ENCODE data around the gene TNFRSF21. TPM values are rescaled to one million over a fixed set of nuclear protein-coding genes. Genes with fewer than 3 reads are reported as not detected.
"Not testable (repeated sequence)": the region's sequence is repeated elsewhere in the genome, so short reads cannot be mapped to it uniquely, and the experiment has no call there.

Gene TNFRSF21, protein sequence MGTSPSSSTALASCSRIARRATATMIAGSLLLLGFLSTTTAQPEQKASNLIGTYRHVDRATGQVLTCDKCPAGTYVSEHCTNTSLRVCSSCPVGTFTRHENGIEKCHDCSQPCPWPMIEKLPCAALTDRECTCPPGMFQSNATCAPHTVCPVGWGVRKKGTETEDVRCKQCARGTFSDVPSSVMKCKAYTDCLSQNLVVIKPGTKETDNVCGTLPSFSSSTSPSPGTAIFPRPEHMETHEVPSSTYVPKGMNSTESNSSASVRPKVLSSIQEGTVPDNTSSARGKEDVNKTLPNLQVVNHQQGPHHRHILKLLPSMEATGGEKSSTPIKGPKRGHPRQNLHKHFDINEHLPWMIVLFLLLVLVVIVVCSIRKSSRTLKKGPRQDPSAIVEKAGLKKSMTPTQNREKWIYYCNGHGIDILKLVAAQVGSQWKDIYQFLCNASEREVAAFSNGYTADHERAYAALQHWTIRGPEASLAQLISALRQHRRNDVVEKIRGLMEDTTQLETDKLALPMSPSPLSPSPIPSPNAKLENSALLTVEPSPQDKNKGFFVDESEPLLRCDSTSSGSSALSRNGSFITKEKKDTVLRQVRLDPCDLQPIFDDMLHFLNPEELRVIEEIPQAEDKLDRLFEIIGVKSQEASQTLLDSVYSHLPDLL
- 160 and 181 TPM in 2 replicates for total RNA-seq (2014; rRNA removed; shearing (Covaris generic))

DNA sequence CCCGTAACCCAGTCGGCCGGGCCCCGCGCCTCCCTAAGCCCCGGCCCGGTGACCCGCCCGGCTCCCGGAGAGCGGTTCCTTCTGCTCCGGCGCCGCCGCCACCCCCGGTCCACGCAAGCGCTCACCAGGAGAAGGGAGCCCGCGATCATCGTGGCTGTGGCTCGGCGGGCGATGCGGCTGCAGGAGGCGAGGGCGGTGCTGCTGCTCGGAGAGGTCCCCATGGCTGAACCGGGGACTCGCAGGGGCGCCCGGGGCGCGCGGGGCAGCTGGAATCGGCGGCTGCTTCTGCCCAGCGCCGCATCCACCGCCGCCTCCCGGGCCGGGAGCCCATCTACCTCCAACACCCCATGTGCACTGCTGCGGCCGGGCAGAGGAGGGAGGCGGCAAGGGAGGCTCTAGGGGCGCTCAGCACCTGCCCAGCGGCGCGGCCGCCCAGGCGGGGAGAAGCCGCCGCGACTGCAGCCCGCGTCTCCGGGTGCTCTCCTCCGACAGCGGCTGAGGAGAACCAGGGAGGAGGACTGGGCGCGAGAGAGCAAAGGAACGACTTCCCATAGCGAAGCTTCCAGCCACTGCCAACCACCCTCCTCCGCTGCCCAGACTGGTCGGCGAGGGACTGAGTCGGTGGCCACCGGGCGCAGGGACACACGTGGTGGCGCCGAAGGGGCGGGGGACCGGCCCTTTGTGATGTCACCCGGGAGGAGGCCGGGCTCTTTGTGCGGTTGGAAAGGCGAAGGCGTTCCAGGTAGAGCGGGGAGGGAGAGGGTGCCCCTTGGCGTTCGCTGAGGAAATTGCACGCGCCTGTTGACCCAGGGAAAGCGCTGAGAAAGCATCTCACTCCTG is at the start of gene TNFRSF21:
Gene TNFRSF21 (minus strand): TSS at position 615 of the 840 bp plus-strand sequence. CDS start 394 bp downstream, at position 221.
- DNase-seq (ENCODE audit: low read depth) = peak; percentile 94

DNA sequence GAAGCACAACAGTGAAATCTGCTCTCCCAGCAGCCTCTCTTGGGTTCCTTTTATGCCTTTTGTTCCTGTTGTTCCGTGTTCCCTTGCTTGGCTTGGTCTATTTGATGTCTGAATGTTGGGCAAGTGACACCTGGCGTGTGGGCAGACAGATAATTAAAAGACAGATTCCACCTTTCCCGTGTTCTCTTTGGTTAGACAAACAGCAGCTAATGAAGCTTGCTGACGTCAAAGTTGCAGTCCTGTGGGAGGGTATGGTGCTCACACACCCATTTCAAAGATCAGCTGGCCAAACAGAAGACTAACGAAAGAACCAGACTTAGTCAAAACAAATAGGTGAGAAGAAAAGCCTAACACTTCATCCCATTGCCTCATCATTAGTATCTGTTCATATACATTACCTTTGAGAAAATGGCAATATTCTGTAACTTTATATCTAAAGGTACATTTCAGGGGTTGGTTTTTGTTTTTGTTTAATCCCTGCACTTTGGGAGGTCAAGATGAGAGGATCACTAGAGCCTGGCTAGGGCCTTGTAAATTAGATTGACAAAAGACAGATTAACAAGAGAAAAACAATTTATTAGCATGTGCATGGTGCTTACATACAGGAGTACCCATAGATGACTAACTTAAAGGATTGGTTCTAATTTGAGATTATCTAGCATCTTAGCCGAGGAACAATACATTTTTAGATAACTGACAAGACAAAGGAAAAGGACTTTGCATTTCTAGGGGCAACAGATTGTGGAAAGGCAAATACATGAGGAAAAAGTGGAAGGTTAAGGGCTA is 48.9 kb upstream of the TNFRSF21 start:
- no peak for DNase-seq (ENCODE audit: low read depth)

DNA sequence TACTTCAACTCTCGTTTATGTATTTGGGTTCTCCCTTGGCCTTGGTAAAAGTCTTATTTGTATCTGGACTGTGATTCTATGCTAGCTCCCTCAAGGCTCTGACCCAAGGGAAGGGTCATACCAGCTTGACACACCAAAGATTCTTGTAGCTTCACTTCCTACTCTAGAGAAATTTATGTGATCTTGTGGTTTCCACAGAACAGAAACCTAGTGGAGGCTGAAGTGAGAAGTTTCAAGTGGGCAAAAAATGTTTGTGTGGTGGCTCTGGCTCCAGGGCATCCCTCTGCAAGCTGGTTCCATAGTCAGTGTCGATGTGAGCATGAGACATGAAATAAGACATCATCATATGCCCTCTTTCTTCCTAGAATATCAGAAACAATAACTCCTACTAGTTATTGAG is 48.1 kb upstream of the TNFRSF21 start:
- no peak for DNase-seq (ENCODE audit: low read depth)

DNA sequence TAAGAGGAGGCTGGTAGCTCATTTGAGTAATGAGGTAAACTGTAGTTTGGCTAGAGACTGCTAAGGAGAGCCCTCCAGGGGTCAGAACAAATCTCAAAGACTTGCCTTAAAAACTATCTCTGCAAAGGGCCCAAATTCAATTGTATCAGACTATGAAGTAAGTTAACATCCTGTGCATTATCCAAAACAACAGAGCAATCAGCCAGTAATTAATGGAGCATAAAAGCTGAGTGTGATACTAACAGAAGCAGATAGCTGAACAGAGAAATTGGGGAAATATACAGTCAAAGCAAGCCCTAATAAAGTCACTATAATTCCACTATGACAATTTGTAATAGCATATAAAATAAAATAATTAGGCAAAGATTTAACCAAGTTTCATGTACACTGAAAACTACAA is 45.8 kb upstream of the TNFRSF21 start:
- no peak for DNase-seq (ENCODE audit: low read depth)

DNA sequence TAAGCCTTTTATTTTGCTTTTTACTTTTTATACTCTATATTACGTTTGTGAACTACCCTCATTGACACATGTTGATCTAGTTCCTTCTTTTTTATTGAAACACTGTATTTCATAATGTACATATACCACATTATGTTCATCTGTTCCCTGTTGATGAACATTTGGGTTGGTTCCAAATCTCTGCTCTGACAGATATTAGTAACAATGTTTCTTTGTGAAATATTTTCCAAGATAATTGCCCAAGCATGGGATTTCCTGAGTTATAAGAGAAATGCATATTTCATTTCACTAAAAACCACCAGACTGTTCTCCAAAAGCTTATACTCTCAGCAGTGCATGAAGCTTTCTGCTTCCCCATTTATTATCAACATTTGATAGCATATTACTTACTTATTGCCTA is 44.2 kb upstream of the TNFRSF21 start:
- no peak for DNase-seq (ENCODE audit: low read depth)

DNA sequence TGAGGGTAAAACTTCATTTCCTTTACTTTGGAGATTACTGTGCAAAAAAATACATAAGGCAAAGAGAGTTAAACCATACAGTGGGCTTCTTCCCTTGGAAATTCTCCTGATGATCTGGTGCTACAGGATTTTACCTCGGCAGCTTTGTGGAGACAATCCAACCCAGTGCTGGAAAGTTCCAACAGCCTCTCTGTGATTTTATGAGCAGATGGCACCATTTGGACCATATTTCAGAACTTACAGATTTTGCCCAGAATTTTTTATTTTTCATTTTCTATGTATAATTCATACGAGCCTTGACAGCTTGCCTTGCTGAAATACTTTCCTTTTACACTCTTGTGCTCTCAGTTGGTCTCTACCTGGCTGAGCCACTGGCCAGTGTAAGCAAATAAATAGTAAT is 43.3 kb upstream of the TNFRSF21 start:
- DNase-seq (ENCODE audit: low read depth) = no peak

DNA sequence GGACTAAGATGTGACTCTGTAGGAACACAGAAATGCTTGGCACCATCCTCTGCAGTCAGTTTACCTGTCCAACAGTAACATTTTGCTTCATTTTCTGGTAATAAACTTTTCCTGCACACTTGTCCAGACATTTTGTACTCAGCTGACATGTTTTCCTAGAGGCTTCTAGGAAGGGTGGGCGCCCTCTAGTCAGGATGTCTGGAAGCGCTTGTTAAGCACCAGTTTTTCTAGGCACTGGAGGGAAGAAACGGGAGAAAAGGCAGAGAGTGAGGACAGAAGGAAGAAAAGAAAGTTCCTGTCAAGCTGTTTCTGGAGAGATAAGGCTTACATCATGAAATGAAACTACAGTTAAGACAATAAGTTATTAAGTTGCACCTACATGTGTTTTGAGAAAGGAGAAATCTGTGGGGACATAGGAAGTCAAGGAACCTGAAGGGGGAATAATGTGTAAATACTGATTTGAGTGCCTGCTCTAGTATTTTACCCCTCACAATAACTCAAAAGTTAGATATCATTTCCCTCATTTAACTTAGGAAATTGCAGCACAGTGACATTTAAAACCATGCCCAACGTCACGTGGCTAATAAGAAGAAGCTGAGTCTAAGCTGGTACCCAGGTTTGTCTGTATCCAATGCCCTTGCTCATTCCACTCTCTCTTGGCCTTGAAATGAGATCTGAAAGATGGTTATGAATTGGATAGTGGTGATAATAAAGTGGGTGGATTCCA is 42.7 kb upstream of the TNFRSF21 start:
- peak; percentile 16 for DNase-seq (ENCODE audit: low read depth)

DNA sequence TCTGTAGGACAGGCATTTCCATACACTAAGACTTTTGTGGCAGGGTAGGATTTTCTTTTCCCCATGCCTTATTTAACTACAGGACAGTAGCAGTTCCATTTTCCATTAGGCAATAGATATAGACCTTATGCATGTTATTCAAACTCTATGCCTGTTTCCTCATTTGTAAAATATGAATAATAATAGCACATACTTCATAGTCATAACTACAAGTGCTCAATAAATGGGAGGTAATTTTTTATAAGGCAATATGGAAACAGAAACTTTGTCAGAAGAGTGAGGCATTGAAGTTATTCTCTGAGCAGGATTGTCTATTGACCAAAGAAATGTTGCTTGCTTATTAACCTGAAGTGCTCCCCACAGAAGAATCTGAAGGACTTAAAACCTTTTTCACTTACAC is 41.9 kb upstream of the TNFRSF21 start:
- no peak for DNase-seq (ENCODE audit: low read depth)

DNA sequence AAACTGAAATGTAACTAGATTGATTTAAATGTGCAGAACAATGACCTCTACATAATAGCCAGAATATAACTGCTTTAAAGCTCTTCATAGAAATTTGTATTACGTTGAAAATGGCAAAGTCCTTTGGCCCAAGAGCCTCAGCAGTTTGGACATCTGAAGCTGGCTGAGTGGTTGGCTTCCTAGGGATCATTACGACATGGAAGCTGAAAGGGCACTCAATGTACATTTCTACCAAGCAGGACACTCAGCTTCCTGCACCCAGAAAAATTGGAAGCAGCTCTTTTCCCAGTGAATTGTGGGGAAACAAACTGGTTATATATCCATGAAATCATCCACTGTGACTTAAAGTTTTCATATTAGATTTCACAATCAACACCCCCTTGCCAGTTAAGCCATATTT is 40.2 kb upstream of the TNFRSF21 start:
- no peak for DNase-seq (ENCODE audit: low read depth)

DNA sequence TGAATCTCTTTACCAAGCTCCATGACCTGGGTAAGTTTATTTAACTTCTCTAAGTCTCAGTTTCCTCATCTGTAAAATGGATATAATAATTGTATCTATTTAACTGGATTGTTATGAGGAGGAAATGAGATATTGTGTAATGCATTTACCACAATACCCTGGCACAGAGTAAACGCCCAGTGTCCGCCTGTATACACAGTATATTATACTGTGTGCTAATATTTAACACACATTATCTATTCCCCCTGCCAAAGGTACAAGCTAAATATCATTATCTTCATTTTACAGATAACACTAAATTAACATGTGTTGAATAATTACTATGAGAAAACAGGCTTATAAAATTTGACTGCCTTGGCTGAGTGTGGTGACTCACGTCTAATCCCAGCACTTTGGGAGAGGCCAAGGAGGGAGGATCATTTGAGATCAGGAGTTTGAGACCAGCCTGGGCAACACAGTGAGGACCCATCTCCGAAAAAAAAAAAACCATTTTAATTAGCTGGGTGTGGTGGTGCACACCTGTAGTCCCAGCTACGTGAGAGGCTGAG is 38.7 kb upstream of the TNFRSF21 start:
- DNase-seq (ENCODE audit: low read depth) = no peak

DNA sequence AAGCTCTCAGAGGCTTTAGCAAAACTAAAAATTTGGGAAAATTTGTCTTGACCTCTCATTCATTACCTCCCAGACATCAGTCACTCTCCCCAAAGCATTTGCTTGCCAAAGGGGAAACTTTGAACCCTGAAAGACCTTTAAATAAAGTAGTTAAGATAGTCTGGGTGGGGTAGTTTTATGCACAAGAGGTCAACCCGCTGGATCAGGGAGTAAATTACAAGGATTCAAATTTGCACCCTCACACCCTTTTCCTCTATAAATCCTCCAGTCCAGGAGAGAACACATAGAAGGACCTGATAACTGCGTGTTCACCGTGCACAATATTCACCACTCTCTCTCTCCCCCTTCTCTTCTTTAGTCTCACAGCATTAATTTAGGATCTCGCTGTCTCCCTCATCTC is 36.1 kb upstream of the TNFRSF21 start:
- no peak for DNase-seq (ENCODE audit: low read depth)

DNA sequence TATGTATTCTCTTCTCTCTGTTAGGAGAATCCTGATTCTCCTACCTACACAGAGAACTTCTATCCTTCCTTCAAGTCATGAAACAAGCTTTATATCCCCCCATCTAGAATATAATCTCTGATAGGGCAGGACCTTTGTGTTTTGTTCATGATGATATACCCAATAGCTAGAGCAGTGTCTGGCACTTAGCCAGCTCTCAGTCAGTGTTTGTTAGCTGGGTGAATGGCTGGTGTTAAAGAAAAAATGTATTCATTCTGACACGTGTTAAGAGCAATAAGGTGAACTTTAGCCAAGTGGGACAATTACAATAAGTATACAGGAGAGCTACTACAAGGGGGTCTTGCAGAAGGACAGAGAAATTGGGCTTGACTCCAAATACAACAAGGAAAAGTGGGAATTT is 34.3 kb upstream of the TNFRSF21 start:
- no peak for DNase-seq (ENCODE audit: low read depth)

DNA sequence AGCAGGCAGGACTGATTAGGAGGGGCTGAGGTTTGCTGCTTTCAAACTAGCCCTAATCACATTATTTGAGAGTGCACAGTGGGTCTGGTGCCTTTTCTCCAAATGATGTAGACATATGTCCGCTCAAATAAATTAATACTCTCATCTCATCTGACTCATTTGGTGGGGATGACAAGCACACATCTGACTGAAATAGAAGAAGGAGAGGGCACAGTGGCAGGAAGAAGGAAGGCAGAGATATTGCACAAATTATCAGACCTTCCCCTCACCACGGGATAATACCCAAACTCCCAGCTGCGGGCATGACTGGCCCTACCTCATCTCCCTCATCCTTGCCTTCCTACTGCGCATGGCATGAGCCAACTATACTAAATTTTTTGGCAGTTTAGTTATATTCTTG is 33.9 kb upstream of the TNFRSF21 start:
- no peak for DNase-seq (ENCODE audit: low read depth)

DNA sequence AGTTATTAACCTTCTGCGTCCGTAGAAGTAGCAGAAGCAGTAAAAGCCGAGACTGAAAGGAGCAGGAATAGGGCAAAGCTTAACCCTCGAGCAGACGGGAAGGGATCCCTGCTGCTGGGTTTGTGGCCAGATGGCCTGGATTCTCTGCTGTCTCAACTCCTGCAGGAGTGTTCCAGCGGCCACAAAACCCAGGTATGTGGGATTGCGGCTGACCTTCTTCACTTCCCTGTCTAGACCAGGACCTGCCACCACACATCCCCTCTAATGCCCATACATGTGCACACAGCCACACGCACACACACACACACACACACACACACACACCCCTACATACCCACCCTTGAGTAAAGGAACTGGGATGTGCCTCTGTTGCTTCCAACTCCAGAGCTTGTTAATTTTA is 33.1 kb upstream of the TNFRSF21 start:
- DNase-seq (ENCODE audit: low read depth) = no peak

DNA sequence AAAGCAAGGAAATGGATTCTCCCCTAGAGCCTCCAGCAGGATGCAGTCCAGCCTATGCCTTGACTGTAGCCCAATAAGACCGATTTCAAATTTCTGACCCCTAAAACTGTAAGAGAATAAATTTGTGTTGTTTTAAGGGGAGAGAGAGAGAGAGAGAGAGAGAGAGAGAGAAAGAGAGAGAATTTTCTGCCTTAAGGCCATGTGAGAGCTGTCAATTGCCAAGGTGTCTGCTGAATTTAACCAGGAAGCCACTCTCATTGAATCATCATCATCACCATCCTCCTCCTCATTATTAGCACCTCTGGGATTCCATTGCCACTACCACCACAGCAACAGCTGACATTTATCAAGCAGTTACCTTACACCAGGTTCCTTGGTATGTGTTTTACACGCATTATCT is 27.8 kb upstream of the TNFRSF21 start:
- no peak for DNase-seq (ENCODE audit: low read depth)

DNA sequence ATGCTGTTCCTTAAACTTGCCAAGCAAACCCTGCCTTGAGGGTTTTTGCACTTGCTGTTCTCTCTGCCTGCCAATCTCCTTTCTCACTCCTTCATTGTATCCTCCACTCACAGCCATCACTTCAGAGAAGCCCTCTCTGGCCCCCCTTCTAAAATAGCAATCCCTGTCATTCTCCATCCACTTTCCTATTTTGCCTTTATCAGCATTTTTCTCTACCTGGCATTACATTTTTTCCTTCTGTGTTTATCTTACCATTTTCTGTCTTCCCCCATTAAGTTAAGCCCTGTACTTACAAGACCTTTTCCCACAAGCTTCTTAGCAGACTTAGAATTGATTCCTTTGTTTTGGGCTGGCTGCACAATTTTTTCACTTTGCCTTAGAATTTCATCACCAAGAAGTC is 26.6 kb upstream of the TNFRSF21 start:
- no peak for DNase-seq (ENCODE audit: low read depth)

DNA sequence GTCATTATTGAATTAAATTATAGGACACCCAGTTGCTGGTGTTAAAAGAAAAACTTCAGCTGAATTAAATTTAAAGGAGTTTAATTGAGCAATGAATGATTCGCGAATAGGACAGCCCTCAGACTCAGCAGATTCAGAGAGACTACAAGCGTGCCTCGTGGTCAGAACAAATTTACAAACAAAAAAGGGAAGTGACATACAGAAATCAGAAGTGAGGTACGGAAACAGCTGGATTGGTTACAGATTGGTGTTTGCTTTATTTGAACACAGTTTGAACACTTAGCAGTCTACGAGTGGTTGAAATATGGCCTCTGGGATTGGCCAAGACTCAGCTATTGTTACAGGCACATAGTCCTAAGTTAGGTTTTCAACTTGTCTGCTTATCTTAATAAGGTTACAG is 25.8 kb upstream of the TNFRSF21 start:
- DNase-seq (ENCODE audit: low read depth) = no peak

DNA sequence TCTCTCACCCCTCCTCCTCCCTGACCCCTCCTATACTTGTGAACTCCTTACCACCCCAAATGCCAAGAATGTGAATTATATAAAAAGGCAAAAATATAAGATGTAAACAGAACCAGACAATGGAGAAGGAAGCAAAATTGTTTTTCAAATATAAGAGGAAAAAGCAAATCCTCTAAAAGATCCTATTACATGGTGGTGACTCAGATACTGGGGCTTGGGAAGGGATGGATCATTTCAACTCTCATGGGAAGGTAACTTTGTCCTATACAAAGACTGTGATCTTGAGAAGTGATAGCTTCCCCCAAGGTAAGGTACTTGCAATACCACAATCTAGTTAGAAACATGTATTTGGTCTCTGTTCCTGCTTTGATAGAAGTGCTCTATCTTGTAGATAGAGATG is 24.6 kb upstream of the TNFRSF21 start:
- DNase-seq (ENCODE audit: low read depth) = no peak

DNA sequence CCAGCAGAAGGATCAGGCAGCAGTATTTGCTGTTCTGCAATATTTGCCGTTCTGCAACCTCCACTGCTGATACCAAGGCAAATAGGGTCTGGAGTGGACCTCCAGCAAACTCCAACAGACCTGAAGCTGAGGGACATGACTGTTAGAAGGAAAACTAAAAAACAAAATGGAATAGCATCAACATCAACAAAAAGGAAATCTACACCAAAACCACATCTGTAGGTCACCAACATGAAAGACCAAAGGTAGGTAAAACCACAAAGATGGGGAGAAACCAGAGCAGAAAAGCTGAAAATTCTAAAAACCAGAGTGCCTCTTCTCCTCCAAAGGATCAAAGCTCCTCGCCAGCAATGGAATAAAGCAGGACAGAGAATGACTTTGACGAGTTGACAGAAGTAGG is 18.9 kb upstream of the TNFRSF21 start:
- DNase-seq (ENCODE audit: low read depth) = not testable (repeated sequence)

DNA sequence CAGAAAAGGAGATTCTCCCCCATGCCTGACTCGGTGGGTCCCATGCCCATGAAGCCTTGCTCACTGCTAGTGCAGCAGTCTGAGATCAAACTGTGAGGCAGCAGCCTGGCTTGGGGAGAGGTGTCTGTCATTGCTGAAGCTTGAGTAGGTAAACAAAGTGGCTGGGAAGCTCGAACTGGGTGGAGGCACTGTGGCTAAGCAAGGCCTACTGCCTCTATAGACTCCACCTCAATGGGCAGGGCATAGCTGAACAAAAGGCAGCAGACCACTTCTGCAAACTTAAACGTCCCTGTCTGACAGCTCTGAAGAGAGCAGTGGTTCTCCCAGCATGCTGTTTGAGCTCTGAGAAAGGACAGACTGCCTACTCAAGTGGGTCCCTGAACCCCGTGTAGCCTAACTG is 18.4 kb upstream of the TNFRSF21 start:
- DNase-seq (ENCODE audit: low read depth) = not testable (repeated sequence)

DNA sequence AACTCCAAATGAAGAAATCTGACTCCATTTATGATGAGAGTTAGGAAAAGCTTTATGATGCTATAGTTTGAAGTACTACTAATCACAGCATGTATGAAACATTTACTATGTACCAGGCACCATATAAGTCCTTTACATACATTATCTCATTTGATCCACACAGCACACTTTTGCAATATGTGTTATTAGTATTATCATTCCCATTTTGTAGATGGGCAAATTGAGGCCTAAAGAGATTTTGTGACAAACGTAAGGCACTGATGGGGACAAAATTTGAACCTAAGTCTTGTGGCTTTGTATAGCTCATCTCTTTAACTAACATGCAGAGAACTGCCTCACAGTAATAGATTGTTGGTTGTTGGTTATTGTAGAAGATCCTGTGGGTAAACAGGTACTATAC is 14.2 kb upstream of the TNFRSF21 start:
- no peak for DNase-seq (ENCODE audit: low read depth)

All from RPMI7951 (cell line).